ENCODE results near the gene GALNT5.

GRCh38 chr2:157361526-157361925 lies 104.0 kb downstream of the GALNT5 start:
- no peak for TF ChIP-seq CTCF (IDR thresholded peaks at IDR 0.05 in 2 of 3, conservative IDR thresholded peaks at IDR 0.05 in 1 of 3; ENCODE audit: control insufficient read depth in 2 of 3, extremely low read depth in 1 of 3, insufficient read depth in 1 of 3, low read depth in 3 of 3, low read length in 3 of 3)
- TF ChIP-seq JUND (IDR thresholded peaks at IDR 0.05; ENCODE audit: low read depth, low read length), result no peak
- TF ChIP-seq ZNF274 (IDR thresholded peaks at IDR 0.05; ENCODE audit: insufficient read depth, insufficient read length), result no peak
- TF ChIP-seq RAD21 (IDR thresholded peaks at IDR 0.05; ENCODE audit: insufficient read depth, low read depth, low read length), result no peak
- TF ChIP-seq POLR2A (IDR thresholded peaks at IDR 0.05; ENCODE audit: low read depth, low read length), result no peak

All from GM12878 (cell line).